ENCODE measurements around the gene UMODL1. TPM values are rescaled to one million over a fixed set of nuclear protein-coding genes. Genes with fewer than 3 reads are reported as not detected.
"Not testable (repeated sequence)": the region's sequence is repeated elsewhere in the genome, so short reads cannot be mapped to it uniquely, and the experiment has no call there.

Gene UMODL1
- polyA plus RNA-seq, 3 donors from 2014 or later = not detected

- no peak for DNase-seq
- Mint-ChIP-seq H3K4me3 (no peak overlapping the region), H3K36me3 (no peaks in the 10 kb centered on the region), H3K4me1 (peaks cover 0 to 2% of the 10 kb centered on the region in 2 donors), H3K9me3 (no peaks in the 10 kb centered on the region), H3K27ac (no peak overlapping the region), H3K27me3 (ENCODE audit: low read depth in 3 of 3) (peaks cover 2 to 13% (median 4%) of the 10 kb centered on the region in 3 donors)
Observed at GRCh38 chr21:42108554-42109340, 37.6 kb downstream of the UMODL1 start.

- Mint-ChIP-seq H3K4me3 (no peak overlapping the region), H3K27me3 (ENCODE audit: low read depth in 3 of 3) (peaks cover 2 to 10% (median 7%) of the 10 kb centered on the region in 3 donors), H3K27ac (no peak overlapping the region), H3K36me3 (no peaks in the 10 kb centered on the region), H3K4me1 (peaks cover 2 to 3% of the 10 kb centered on the region in 2 donors), H3K9me3 (no peaks in the 10 kb centered on the region)
- DNase-seq = no peak
Observed at GRCh38 chr21:42109473-42109872, 38.4 kb downstream of the UMODL1 start.

GRCh38 chr21:42109873-42110525 lies 38.9 kb downstream of the UMODL1 start:
- no peak for DNase-seq
- H3K27ac Mint-ChIP-seq = no peak overlapping the region
- H3K9me3 Mint-ChIP-seq = no peaks in the 10 kb centered on the region
- H3K4me3 Mint-ChIP-seq = no peak overlapping the region
- H3K27me3 Mint-ChIP-seq (ENCODE audit: low read depth in 3 of 3) = peaks cover 2 to 13% (median 9%) of the 10 kb centered on the region in 3 donors
- H3K36me3 Mint-ChIP-seq = no peaks in the 10 kb centered on the region
- peaks cover 2 to 5% of the 10 kb centered on the region in 2 donors for H3K4me1 Mint-ChIP-seq

- Mint-ChIP-seq H3K27me3 (ENCODE audit: low read depth in 3 of 3) (peaks cover 2 to 11% (median 9%) of the 10 kb centered on the region in 3 donors), H3K4me1 (peaks cover 2 to 5% of the 10 kb centered on the region in 2 donors), H3K4me3 (no peak overlapping the region), H3K36me3 (no peaks in the 10 kb centered on the region), H3K27ac (no peak overlapping the region), H3K9me3 (no peaks in the 10 kb centered on the region)
- DNase-seq = no peak
Observed at GRCh38 chr21:42110691-42111469, 39.8 kb downstream of the UMODL1 start.

GRCh38 chr21:42111470-42111743 lies 40.3 kb downstream of the UMODL1 start:
- H3K4me3 Mint-ChIP-seq = no peak overlapping the region
- H3K9me3 Mint-ChIP-seq = no peaks in the 10 kb centered on the region
- peaks cover 2 to 5% of the 10 kb centered on the region in 2 donors for H3K4me1 Mint-ChIP-seq
- H3K27me3 Mint-ChIP-seq (ENCODE audit: low read depth in 3 of 3) = peaks cover 2 to 12% (median 10%) of the 10 kb centered on the region in 3 donors
- no peak overlapping the region for H3K27ac Mint-ChIP-seq
- H3K36me3 Mint-ChIP-seq = no peaks in the 10 kb centered on the region
- DNase-seq = no peak

GRCh38 chr21:42111811-42112210 lies 40.7 kb downstream of the UMODL1 start:
- no peaks in the 10 kb centered on the region for H3K9me3 Mint-ChIP-seq
- no peak for DNase-seq
- no peak overlapping the region for H3K4me3 Mint-ChIP-seq
- H3K4me1 Mint-ChIP-seq = peaks cover 2 to 5% of the 10 kb centered on the region in 2 donors
- no peak overlapping the region for H3K27ac Mint-ChIP-seq
- H3K27me3 Mint-ChIP-seq (ENCODE audit: low read depth in 3 of 3) = peaks cover 2 to 14% (median 13%) of the 10 kb centered on the region in 3 donors
- no peaks in the 10 kb centered on the region for H3K36me3 Mint-ChIP-seq

- Mint-ChIP-seq H3K4me3 (no peak overlapping the region), H3K36me3 (no peaks in the 10 kb centered on the region), H3K27ac (no peak overlapping the region), H3K27me3 (ENCODE audit: low read depth in 3 of 3) (peaks cover 2 to 14% (median 13%) of the 10 kb centered on the region in 3 donors), H3K9me3 (no peaks in the 10 kb centered on the region), H3K4me1 (peaks cover 5 to 7% of the 10 kb centered on the region in 2 donors)
- no peak for DNase-seq
Observed at GRCh38 chr21:42112238-42112637, 41.1 kb downstream of the UMODL1 start.

GRCh38 chr21:42112857-42113256 lies 41.7 kb downstream of the UMODL1 start:
- Mint-ChIP-seq H3K4me3 (no peak overlapping the region), H3K27ac (no peak overlapping the region), H3K4me1 (peaks cover 10 to 13% of the 10 kb centered on the region in 2 donors), H3K27me3 (ENCODE audit: low read depth in 3 of 3) (peaks cover 4 to 19% (median 13%) of the 10 kb centered on the region in 3 donors), H3K9me3 (no peaks in the 10 kb centered on the region), H3K36me3 (no peaks in the 10 kb centered on the region)
- no peak for DNase-seq

GRCh38 chr21:42113926-42114409 lies 42.9 kb downstream of the UMODL1 start:
- peaks cover 10 to 28% (median 11%) of the 10 kb centered on the region in 3 donors for H3K27me3 Mint-ChIP-seq (ENCODE audit: low read depth in 3 of 3)

GRCh38 chr21:42114646-42115045 lies 43.5 kb downstream of the UMODL1 start:
- Mint-ChIP-seq H3K27me3 (ENCODE audit: low read depth in 3 of 3) (peaks cover 10 to 32% (median 11%) of the 10 kb centered on the region in 3 donors), H3K9me3 (no peaks in the 10 kb centered on the region), H3K4me3 (no peak overlapping the region), H3K27ac (no peak overlapping the region), H3K36me3 (no peaks in the 10 kb centered on the region), H3K4me1 (peaks cover 12 to 20% of the 10 kb centered on the region in 2 donors)
- DNase-seq = no peak

More at GRCh38 chr21:42113926-42114409, 42.9 kb downstream of the UMODL1 start:
- Mint-ChIP-seq H3K36me3 (no peaks in the 10 kb centered on the region), H3K27ac (no peak overlapping the region), H3K9me3 (no peaks in the 10 kb centered on the region), H3K4me1 (peaks cover 12 to 20% of the 10 kb centered on the region in 2 donors), H3K4me3 (no peak overlapping the region)
- DNase-seq = no peak

- DNase-seq = no peak
- Mint-ChIP-seq H3K4me3 (no peak overlapping the region), H3K27me3 (ENCODE audit: low read depth in 3 of 3) (peaks cover 10 to 32% (median 11%) of the 10 kb centered on the region in 3 donors), H3K36me3 (no peaks in the 10 kb centered on the region), H3K27ac (no peak overlapping the region), H3K9me3 (no peaks in the 10 kb centered on the region), H3K4me1 (peaks cover 12 to 20% of the 10 kb centered on the region in 2 donors)
Observed at GRCh38 chr21:42115136-42115683, 44.1 kb downstream of the UMODL1 start.

GRCh38 chr21:42116551-42116950 lies 45.4 kb downstream of the UMODL1 start:
- Mint-ChIP-seq H3K4me1 (peaks cover 12 to 20% of the 10 kb centered on the region in 2 donors), H3K27me3 (ENCODE audit: low read depth in 3 of 3) (peaks cover 10 to 42% (median 11%) of the 10 kb centered on the region in 3 donors)
- not testable (repeated sequence) for H3K4me3 Mint-ChIP-seq, H3K27ac Mint-ChIP-seq, DNase-seq, H3K36me3 Mint-ChIP-seq, H3K9me3 Mint-ChIP-seq

- DNase-seq = peak; percentile 50 to 66 (median 53)
- Mint-ChIP-seq H3K27me3 (ENCODE audit: low read depth in 3 of 3) (peaks cover 11 to 42% (median 13%) of the 10 kb centered on the region in 3 donors), H3K27ac (no peak overlapping the region)
Observed at GRCh38 chr21:42117229-42117966, 46.3 kb downstream of the UMODL1 start.

More at GRCh38 chr21:42117229-42117966, 46.3 kb downstream of the UMODL1 start:
- Mint-ChIP-seq H3K4me3 (peak overlapping the region in 1 of 5 donors; percentile 65), H3K36me3 (no peaks in the 10 kb centered on the region), H3K9me3 (no peaks in the 10 kb centered on the region), H3K4me1 (peaks cover 12 to 20% of the 10 kb centered on the region in 2 donors)

All from immature natural killer cell (primary cell).